Measurements from ENCODE around the gene TMEM135. TPM values are rescaled to one million over a fixed set of nuclear protein-coding genes. Genes with fewer than 3 reads are reported as not detected.

TMEM135 gene
- polyA plus RNA-seq (2013, experiment 1 of 2), result 24.1 TPM
- 24.8 TPM for polyA plus RNA-seq (2013, experiment 2 of 2)

GRCh38 chr11:87037450-87038234 is at the start of gene TMEM135:
TSS of gene TMEM135 (plus strand) at chr11:87037934. CDS start at chr11:87038046, 112 bp downstream.
- no CpG with 5 or more reads among the region's 66 CpGs for WGBS (ENCODE audit: extremely low coverage, insufficient coverage, low lambda C conversion rate)

GRCh38 chr11:86988351-86988881 is 49.3 kb upstream of the TMEM135 start:
- H3K4me3 ChIP-seq (ENCODE audit: low read length), result no peak overlapping the region
- H3K56ac ChIP-seq (ENCODE audit: low read length), result no peak overlapping the region
- H3K4me2 ChIP-seq (ENCODE audit: low read length), result no peak overlapping the region
- no peak overlapping the region for H2BK15ac ChIP-seq (replicated peaks; ENCODE audit: low read depth)
- no peak for DNase-seq
- no peaks in the 10 kb centered on the region for H3K27me3 ChIP-seq (ENCODE audit: insufficient read depth, low read length, poor library complexity)
- no peak overlapping the region for H2AK5ac ChIP-seq (ENCODE audit: low read length)
- no peak overlapping the region for H3K4ac ChIP-seq (ENCODE audit: low read depth, low read length)
- whole genome bisulfite sequencing (ENCODE audit: extremely low coverage, insufficient coverage, low lambda C conversion rate), result no CpG with 5 or more reads among the region's 4 CpGs
- H3K18ac ChIP-seq (ENCODE audit: low read length), result no peak overlapping the region
- H4K8ac ChIP-seq (ENCODE audit: low read depth, low read length), result no peak overlapping the region
- H3K9ac ChIP-seq (ENCODE audit: low read length), result no peak overlapping the region
- peaks cover 8% of the 10 kb centered on the region for H3K4me1 ChIP-seq (ENCODE audit: control insufficient read depth, low read depth, low read length)
- no peak overlapping the region for H3K23ac ChIP-seq (ENCODE audit: low read length)
- H3K79me2 ChIP-seq (ENCODE audit: control insufficient read depth, insufficient read depth, low read length), result no peaks in the 10 kb centered on the region
- H2BK120ac ChIP-seq (ENCODE audit: low read depth, low read length), result no peak overlapping the region
- H3K36me3 ChIP-seq (ENCODE audit: control insufficient read depth, insufficient read depth, low read length), result no peaks in the 10 kb centered on the region
- H3K27ac ChIP-seq (ENCODE audit: low read depth, low read length), result no peak overlapping the region
- H4K5ac ChIP-seq (ENCODE audit: low read length), result no peak overlapping the region
- no peaks in the 10 kb centered on the region for H3K79me1 ChIP-seq (ENCODE audit: low read length)
- H2BK5ac ChIP-seq (ENCODE audit: low read length), result no peak overlapping the region

More at GRCh38 chr11:87037450-87038234, at the start of gene TMEM135:
- Histone ChIP-seq H3K4me1 (ENCODE audit: control insufficient read depth, low read depth, low read length) (peaks cover 2% of the 10 kb centered on the region), H2AK5ac (ENCODE audit: low read length) (no peak within 1 kb of the TSS), H3K18ac (ENCODE audit: low read length) (peak within 1 kb of the TSS; percentile 83), H3K27ac (ENCODE audit: low read depth, low read length) (peak within 1 kb of the TSS; percentile 56), H2BK5ac (ENCODE audit: low read length) (peak within 1 kb of the TSS; percentile 5), H4K8ac (ENCODE audit: low read depth, low read length) (no peak within 1 kb of the TSS), H4K5ac (ENCODE audit: low read length) (no peak within 1 kb of the TSS), H3K27me3 (ENCODE audit: insufficient read depth, low read length, poor library complexity) (no peaks in the 10 kb centered on the region), H2BK15ac (replicated peaks; ENCODE audit: low read depth) (peak within 1 kb of the TSS; percentile 62), H3K79me2 (ENCODE audit: control insufficient read depth, insufficient read depth, low read length) (peaks cover 35% of the 10 kb centered on the region), H3K36me3 (ENCODE audit: control insufficient read depth, insufficient read depth, low read length) (no peaks in the 10 kb centered on the region), H3K4me2 (ENCODE audit: low read length) (peak within 1 kb of the TSS; percentile 37), H2BK120ac (ENCODE audit: low read depth, low read length) (no peak within 1 kb of the TSS), H3K4ac (ENCODE audit: low read depth, low read length) (peak within 1 kb of the TSS; percentile 73), H3K9ac (ENCODE audit: low read length) (peak within 1 kb of the TSS; percentile 76), H3K56ac (ENCODE audit: low read length) (peak within 1 kb of the TSS; percentile 88), H3K23ac (ENCODE audit: low read length) (no peak within 1 kb of the TSS), H3K4me3 (ENCODE audit: low read length) (peak within 1 kb of the TSS; percentile 42), H3K79me1 (ENCODE audit: low read length) (peaks cover 2% of the 10 kb centered on the region)
- peak; percentile 99 for DNase-seq

- H3K79me1 ChIP-seq (ENCODE audit: low read length), result no peaks in the 10 kb centered on the region
- no peaks in the 10 kb centered on the region for H3K36me3 ChIP-seq (ENCODE audit: control insufficient read depth, insufficient read depth, low read length)
- H3K4me3 ChIP-seq (ENCODE audit: low read length), result no peak overlapping the region
- H3K56ac ChIP-seq (ENCODE audit: low read length), result peak overlapping the region; percentile 38
- H3K18ac ChIP-seq (ENCODE audit: low read length), result peak overlapping the region; percentile 60
- H2AK5ac ChIP-seq (ENCODE audit: low read length), result peak overlapping the region; percentile 96
- H4K5ac ChIP-seq (ENCODE audit: low read length), result no peak overlapping the region
- H2BK120ac ChIP-seq (ENCODE audit: low read depth, low read length), result peak overlapping the region; percentile 12
- peak overlapping the region; percentile 57 for H3K23ac ChIP-seq (ENCODE audit: low read length)
- H2BK5ac ChIP-seq (ENCODE audit: low read length), result peak overlapping the region; percentile 66
- H2BK15ac ChIP-seq (replicated peaks; ENCODE audit: low read depth), result no peak overlapping the region
- H3K4me2 ChIP-seq (ENCODE audit: low read length), result no peak overlapping the region
- no peak overlapping the region for H4K8ac ChIP-seq (ENCODE audit: low read depth, low read length)
- no peak overlapping the region for H3K4ac ChIP-seq (ENCODE audit: low read depth, low read length)
- H3K27ac ChIP-seq (ENCODE audit: low read depth, low read length), result peak overlapping the region; percentile 44
- no peak for DNase-seq
- H3K4me1 ChIP-seq (ENCODE audit: control insufficient read depth, low read depth, low read length), result peaks cover 9% of the 10 kb centered on the region
- H3K27me3 ChIP-seq (ENCODE audit: insufficient read depth, low read length, poor library complexity), result no peaks in the 10 kb centered on the region
- no CpG with 5 or more reads among the region's 1 CpG for WGBS (ENCODE audit: extremely low coverage, insufficient coverage, low lambda C conversion rate)
- no peak overlapping the region for H3K9ac ChIP-seq (ENCODE audit: low read length)
- no peaks in the 10 kb centered on the region for H3K79me2 ChIP-seq (ENCODE audit: control insufficient read depth, insufficient read depth, low read length)
Measured at GRCh38 chr11:86990031-86990430, 47.7 kb upstream of the TMEM135 start.

GRCh38 chr11:86990515-86990914 is 47.2 kb upstream of the TMEM135 start:
- Histone ChIP-seq H3K4me1 (ENCODE audit: control insufficient read depth, low read depth, low read length) (peaks cover 9% of the 10 kb centered on the region), H3K27me3 (ENCODE audit: insufficient read depth, low read length, poor library complexity) (no peaks in the 10 kb centered on the region), H2BK120ac (ENCODE audit: low read depth, low read length) (no peak overlapping the region), H3K9ac (ENCODE audit: low read length) (no peak overlapping the region), H3K79me2 (ENCODE audit: control insufficient read depth, insufficient read depth, low read length) (no peaks in the 10 kb centered on the region), H3K4ac (ENCODE audit: low read depth, low read length) (no peak overlapping the region), H2AK5ac (ENCODE audit: low read length) (no peak overlapping the region), H3K79me1 (ENCODE audit: low read length) (no peaks in the 10 kb centered on the region), H3K4me3 (ENCODE audit: low read length) (no peak overlapping the region), H3K27ac (ENCODE audit: low read depth, low read length) (no peak overlapping the region), H3K36me3 (ENCODE audit: control insufficient read depth, insufficient read depth, low read length) (no peaks in the 10 kb centered on the region), H4K5ac (ENCODE audit: low read length) (no peak overlapping the region), H2BK15ac (replicated peaks; ENCODE audit: low read depth) (no peak overlapping the region), H4K8ac (ENCODE audit: low read depth, low read length) (no peak overlapping the region), H3K23ac (ENCODE audit: low read length) (no peak overlapping the region), H2BK5ac (ENCODE audit: low read length) (no peak overlapping the region), H3K4me2 (ENCODE audit: low read length) (no peak overlapping the region), H3K18ac (ENCODE audit: low read length) (peak overlapping the region; percentile 60), H3K56ac (ENCODE audit: low read length) (peak overlapping the region; percentile 79)
- peak; percentile 95 for DNase-seq
- WGBS (ENCODE audit: extremely low coverage, insufficient coverage, low lambda C conversion rate), result no CpG with 5 or more reads among the region's 3 CpGs

- WGBS (ENCODE audit: extremely low coverage, insufficient coverage, low lambda C conversion rate), result no CpG with 5 or more reads among the region's 5 CpGs
Measured at GRCh38 chr11:86991341-86991740, 46.4 kb upstream of the TMEM135 start.

More at GRCh38 chr11:86991341-86991740, 46.4 kb upstream of the TMEM135 start:
- DNase-seq, result no peak
- Histone ChIP-seq H3K27ac (ENCODE audit: low read depth, low read length) (no peak overlapping the region), H3K4ac (ENCODE audit: low read depth, low read length) (no peak overlapping the region), H2BK5ac (ENCODE audit: low read length) (no peak overlapping the region), H3K36me3 (ENCODE audit: control insufficient read depth, insufficient read depth, low read length) (no peaks in the 10 kb centered on the region), H3K79me1 (ENCODE audit: low read length) (no peaks in the 10 kb centered on the region), H3K79me2 (ENCODE audit: control insufficient read depth, insufficient read depth, low read length) (no peaks in the 10 kb centered on the region), H3K56ac (ENCODE audit: low read length) (no peak overlapping the region), H3K27me3 (ENCODE audit: insufficient read depth, low read length, poor library complexity) (no peaks in the 10 kb centered on the region), H3K23ac (ENCODE audit: low read length) (no peak overlapping the region), H3K4me2 (ENCODE audit: low read length) (no peak overlapping the region), H4K5ac (ENCODE audit: low read length) (no peak overlapping the region), H4K8ac (ENCODE audit: low read depth, low read length) (no peak overlapping the region), H3K4me3 (ENCODE audit: low read length) (no peak overlapping the region), H2AK5ac (ENCODE audit: low read length) (no peak overlapping the region), H2BK15ac (replicated peaks; ENCODE audit: low read depth) (no peak overlapping the region), H3K18ac (ENCODE audit: low read length) (peak overlapping the region; percentile 87), H2BK120ac (ENCODE audit: low read depth, low read length) (peak overlapping the region; percentile 67), H3K9ac (ENCODE audit: low read length) (no peak overlapping the region), H3K4me1 (ENCODE audit: control insufficient read depth, low read depth, low read length) (peaks cover 9% of the 10 kb centered on the region)
